GM21367 (cell line): ENCODE measurements around the gene SNN.

Experiments
- ATAC-seq: cut with Tn5 transposase; IDR thresholded peaks from one replicate; pipeline ENCODE4 v1.9.1; 2021; ENCODE audit not compliant: unreplicated experiment

The SNN gene

GRCh38 chr16:11696266-11697012 lies 28.2 kb downstream of the SNN start:
- ATAC-seq = no peak

GRCh38 chr16:11697319-11697718 lies 29.1 kb downstream of the SNN start:
- ATAC-seq = no peak

- ATAC-seq = no peak
Observed at GRCh38 chr16:11698271-11698689, 30.0 kb downstream of the SNN start.

- no peak for ATAC-seq
Observed at GRCh38 chr16:11699234-11699894, 31.1 kb downstream of the SNN start.

GRCh38 chr16:11700264-11701029 lies 32.2 kb downstream of the SNN start:
- ATAC-seq = no peak

GRCh38 chr16:11705311-11706025 lies 37.2 kb downstream of the SNN start:
- no peak for ATAC-seq

- ATAC-seq = no peak
Observed at GRCh38 chr16:11706180-11706742, 38.0 kb downstream of the SNN start.

- no peak for ATAC-seq
Observed at GRCh38 chr16:11707679-11708197, 39.5 kb downstream of the SNN start.

- no peak for ATAC-seq
Observed at GRCh38 chr16:11708421-11708820, 40.2 kb downstream of the SNN start.

GRCh38 chr16:11711662-11712061 lies 43.4 kb downstream of the SNN start:
- no peak for ATAC-seq

- no peak for ATAC-seq
Observed at GRCh38 chr16:11712122-11712521, 43.9 kb downstream of the SNN start.

GRCh38 chr16:11715246-11715947 lies 47.1 kb downstream of the SNN start:
- no peak for ATAC-seq

GRCh38 chr16:11716336-11716735 lies 48.1 kb downstream of the SNN start:
- ATAC-seq = no peak

- no peak for ATAC-seq
Observed at GRCh38 chr16:11717811-11718210, 49.6 kb downstream of the SNN start.

GRCh38 chr16:11719171-11719570 lies 50.9 kb downstream of the SNN start:
- ATAC-seq = no peak

- ATAC-seq = no peak
Observed at GRCh38 chr16:11719762-11720161, 51.5 kb downstream of the SNN start.

GRCh38 chr16:11721781-11722467 lies 53.7 kb downstream of the SNN start:
- ATAC-seq = no peak

- ATAC-seq = no peak
Observed at GRCh38 chr16:11722468-11722808, 54.2 kb downstream of the SNN start.

- no peak for ATAC-seq
Observed at GRCh38 chr16:11725457-11725856, 57.2 kb downstream of the SNN start.

- no peak for ATAC-seq
Observed at GRCh38 chr16:11726008-11726407, 57.8 kb downstream of the SNN start.
